NCI-H2227 treated with DMSO at 0.1 percent for 48 hours (cell line): ENCODE measurements around the gene CAB39.

Source experiments
- DNase-seq: peaks from one replicate; lab custom pipeline; 2025; lab: John Stamatoyannopoulos, UW

CAB39 gene

DNA sequence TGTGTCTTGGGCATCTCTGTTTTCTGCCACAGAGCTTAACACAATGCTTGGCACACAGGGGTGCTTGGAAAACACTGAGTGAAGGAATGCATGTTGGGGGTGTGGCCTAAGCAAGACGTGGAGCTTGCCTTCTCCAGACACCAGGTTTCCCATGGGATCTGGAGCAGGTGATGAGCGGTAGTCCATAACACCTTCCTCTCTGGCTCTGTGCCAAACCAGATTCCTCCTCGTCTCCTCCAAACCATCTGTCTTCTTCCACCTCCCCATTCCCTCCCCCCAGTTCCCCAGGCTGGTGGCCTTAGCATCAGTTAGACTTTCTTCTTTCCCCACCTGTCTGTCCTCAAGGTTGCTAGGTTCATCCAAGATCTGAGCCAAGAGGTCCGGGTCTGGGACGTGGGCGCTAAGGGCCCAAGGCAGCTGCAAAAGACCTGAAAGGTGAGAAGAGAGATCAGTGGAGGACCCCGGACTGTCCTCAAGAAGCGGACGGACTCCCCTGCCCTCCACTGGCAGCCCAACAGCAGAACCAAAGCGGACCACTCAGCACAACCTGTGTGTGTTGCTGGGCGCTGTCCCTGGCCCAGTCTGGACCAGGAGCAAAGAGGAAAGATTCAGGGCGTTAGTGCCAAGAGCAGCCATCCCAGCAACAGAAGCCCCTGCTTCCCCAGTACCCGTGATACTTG lies 150.9 kb downstream of the CAB39 start:
- DNase-seq = no peak

DNA sequence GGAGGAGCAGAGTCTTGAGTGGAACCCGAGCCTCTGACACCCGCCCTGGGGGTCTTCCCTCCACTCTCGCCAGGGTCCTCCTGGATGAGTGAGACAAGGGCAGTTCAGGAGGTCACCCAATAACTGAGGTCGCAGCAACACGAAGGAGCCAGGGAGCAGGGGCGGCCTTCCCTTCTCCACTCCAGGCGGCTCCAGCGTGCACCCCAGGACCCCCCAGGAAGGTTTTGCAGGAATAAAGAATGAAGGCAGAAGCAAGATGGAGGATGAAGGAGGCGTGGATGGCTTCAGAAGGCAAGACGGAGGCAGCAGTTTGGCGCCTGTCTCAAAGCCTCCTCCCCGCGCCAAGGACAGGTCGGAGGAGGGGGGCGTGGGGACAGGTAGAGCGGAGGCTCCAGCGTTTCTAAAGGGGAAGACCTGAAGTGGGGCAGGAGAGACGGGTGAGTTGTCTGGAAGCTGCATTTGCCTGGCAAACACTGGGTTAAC lies 151.5 kb downstream of the CAB39 start:
- DNase-seq = no peak

DNA sequence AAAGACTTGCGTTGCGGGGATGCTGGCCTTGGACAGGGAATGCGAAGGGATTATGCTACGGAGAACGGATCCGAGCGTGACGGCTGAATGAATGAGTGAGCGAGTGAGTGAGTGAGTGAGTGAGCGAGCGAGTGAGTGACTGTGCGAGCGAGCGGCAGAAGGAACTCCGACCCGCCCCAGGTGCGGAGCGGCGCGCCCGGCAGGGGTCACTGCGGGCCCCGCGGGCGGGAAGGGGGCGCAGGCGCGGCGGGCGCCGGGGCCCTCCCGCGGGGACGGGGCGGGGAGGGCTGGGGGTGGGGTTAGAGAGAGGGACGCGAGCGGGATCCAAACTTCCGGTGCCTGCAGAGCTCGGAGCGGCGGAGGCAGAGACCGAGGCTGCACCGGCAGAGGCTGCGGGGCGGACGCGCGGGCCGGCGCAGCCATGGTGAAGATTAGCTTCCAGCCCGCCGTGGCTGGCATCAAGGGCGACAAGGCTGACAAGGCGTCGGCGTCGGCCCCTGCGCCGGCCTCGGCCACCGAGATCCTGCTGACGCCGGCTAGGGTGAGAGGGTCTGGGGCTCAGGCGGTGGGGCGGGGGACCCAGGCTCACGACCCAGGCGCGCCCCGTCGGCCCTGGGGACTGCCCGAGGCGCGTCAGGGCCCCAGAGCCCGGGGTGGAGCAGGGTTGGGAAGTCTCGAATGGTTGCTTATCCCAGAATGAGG lies 152.1 kb downstream of the CAB39 start, which contains the start of gene ITM2C:
Gene ITM2C (plus strand): TSS at position 338 of the 702 bp plus-strand sequence. CDS start 84 bp downstream, at position 422.
- DNase-seq = peak; percentile 71

DNA sequence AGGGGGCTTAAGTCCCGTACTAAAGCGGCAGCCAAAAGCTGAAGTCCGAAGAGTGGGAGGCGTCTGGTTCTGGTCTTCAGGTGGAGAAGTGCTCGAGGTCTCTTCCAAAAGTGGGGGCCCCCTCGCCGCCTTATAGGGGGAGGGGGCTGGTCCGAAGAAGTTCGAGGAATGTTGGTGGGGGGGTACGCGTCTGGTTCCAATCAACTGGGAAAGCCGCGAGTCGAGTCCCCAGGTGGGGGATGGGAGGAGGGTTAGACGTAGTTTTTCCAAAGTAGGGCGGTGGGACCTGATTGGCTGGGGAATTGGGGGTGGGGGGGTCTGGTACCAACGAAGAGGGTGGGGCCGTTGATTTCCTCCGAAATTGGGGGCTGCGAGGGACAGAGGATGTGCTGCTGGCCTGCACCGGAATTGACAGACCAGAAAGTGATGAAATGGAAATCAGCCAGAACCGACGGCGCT lies 152.7 kb downstream of the CAB39 start:
- no peak for DNase-seq

DNA sequence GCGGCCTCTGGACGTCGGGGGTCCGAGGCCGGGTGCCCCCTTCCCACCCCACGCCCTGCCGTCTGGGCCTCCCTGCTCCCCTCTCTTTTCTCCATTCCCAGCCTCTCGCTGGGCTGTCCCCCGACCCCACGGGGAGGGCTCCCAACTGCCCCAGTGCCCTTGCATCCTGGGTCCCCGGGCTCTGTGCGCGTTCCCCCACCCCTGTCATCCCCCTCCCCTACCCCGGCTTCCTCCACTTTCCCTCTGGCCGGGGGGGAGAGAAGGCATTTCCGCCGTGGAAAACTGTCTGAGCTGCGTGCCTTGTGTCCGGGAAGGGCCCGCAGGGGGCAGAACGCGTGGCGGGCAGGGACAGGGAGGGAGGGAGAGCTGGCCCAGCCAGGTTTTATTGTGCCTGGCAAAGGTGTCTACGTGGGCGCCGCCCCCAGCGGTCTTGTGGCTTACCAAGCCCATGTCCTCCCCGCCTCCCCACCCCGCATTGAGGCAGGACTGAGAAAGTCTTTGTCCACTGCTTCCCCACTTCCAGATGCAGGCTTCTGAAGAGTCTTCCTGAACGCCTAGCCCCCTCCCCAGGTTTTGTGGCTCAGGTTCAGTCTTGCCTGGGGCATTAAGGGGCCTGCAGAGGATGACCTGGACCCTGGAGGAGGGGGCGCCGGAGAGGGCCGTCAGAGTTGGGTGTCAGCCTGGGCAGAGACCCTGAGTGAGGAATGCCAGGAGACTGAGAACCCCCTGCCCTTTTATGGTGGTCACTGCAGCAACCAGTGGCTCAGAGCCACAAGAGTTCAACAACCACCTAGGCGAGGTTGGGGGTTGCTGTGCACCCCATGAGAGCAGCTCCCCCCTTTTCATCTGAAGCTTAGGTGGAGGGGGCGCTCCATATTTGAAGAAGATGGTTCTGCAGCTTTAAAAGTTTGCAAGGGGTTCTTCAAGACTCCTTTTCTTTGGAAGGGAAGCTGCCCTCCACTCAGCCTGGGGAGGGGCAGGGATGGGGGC lies 153.4 kb downstream of the CAB39 start:
- peak; percentile 16 for DNase-seq

DNA sequence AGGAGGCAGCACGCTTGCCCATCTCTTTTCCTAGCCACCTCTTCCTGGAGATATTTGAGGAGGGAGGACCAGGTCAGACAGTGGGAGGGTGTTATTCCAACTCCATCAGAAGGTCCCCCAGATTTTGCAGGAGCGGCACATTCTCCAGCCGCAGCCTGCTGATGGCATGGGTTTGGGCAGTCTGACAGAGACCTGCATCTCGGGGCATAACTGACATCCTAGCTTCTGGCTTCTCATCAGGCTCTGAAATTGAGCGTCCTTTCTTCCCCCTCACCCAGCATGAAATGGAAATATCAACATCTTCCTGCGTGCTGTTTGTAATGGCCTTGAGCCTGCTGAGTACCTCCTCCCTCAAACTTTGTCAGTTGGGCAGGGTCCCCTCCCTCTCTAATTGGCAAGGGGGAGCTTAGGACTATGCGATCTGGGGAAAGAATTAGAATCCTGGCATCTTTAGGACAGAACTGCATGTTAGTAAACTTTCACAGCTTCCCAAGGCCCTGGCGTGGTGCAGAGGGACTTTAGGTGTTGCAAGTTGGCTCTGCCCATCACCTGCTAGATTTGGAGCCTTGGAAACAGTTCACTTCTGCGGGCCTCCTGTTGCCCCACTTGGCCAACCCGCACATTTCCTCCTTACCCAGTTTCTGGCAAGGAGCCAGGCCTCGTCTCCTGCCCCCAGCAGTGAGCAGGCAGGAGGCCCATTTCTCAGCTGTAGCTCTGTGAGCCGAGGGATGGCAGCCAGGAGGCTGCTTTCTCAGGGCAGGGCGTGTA lies 154.3 kb downstream of the CAB39 start:
- DNase-seq = no peak

DNA sequence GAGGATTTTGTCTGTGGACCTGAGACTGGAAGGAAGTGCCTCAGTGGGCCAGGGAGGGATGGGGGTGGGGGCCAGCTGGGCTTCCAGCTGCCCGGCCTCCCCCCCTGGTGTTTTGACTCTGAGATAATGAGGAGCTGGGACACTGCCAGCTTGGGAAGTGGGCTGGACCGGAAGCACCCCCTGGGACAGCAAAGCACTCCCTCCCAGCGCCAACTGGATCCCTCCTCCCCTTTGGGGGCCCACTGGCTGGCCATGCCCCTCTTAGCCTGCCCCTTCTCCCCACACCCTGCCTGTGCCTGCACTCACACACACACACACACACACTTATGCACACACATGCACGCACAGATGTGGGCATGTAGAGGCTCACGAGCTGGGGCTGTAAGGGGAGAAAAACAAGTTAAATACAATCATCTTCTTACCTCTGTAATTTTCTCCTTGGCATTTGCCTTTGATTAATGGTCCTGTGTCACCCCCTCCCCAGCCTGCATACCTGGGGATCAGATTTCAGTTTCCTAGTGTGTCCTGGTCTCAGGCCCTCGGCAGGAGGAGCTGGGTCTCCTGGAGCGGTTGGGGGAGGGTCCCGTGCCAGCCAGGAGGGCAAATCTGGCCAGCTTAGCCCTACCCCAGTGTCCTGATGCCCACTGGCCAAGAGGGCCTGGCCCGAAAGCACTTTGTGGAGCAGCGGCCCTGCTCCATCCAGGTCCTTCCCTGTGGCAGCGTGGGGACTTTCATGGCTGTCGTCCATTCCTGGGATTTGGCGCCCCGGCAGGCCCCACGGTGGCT lies 155.7 kb downstream of the CAB39 start:
- peak; percentile 70 for DNase-seq

DNA sequence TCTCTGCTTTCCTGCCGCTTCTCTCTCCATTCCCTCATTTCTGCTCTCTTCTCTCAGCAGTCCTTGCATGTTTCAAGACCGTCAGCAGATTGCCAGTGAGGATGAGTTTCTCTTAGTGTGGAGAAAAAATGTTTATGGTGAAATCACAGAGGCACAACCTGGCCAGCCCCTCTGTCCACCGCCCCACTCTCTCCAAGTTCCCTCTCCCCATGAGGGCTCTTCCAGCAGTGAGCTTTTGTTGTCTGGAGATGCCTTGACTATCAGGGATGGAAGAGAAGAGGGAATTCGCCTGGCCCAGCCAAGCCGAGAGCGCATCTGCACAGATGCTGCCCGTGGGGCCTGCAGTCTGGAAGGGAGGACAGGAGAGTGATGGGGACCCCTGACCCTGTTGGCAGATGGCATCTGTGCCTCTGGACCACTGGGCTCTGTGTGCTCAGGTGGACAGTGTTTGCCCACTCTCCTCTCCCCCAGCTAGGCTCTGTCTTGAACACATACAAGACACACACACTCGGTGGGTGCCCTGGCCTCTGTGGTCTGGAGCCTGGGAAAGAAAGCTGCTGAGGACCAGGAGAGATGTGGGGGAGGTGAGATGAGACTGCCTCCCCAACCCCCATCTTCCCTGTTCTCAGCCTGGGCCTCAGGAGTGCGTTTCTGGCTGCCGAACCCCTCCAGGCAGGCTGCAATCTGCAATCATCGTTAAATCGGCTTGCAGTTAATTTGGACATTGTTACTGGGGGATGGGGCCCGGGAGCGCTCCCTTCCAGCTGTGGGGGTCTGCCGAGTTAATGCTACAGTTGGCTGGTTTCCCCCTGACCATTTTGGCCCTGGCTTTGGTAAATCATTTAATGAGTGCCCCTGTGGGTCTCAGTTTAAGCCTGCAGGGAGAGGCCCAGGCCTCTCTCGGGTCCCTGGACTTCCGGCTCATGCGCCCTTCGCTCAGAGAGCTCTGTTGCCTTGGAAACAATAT lies 156.6 kb downstream of the CAB39 start:
- peak; percentile 76 for DNase-seq

DNA sequence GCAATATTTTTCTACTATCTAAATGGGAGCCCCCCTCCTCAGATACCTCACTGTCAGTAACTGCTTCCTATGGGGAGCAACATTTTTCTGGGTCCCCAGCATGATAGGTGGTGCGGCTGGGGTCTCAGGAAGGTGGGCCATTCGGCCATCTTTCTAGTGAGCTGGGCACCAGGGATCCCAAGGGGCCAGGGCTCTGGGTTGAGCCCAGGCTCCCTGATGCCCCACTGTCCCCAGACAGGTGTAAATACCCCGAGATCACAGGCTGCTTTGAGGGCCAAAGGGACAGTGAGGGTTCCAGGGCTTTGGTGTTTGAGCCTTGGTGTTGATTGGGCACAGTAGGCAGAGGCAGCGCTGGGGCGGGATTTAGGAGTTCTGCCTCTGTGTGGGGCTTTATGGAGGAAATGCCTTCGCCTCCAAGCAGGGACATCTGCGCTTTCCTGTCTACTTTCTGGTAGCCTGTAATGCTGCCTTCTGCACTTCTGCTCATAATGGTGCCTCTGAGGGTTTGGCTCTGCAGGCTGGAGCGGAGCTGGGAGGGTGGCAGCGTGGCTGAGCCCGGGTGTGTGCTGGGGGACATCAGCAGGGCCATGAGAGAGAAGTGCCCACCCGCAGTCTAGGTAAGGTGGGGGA lies 157.4 kb downstream of the CAB39 start:
- no peak for DNase-seq
